Measurements from ENCODE around the gene SH2D1B. TPM values are rescaled to one million over a fixed set of nuclear protein-coding genes. Genes with fewer than 3 reads are reported as not detected.

SH2D1B gene
- total RNA-seq, 4 donors from 2014 or later = not detected

GRCh38 chr1:162370161-162370560 is 41.8 kb downstream of the SH2D1B start:
- WGBS, 2 donors = 90 to 94% methylated on average over 1 of the region's 1 CpG
- no peak for TF ChIP-seq CTCF (IDR thresholded peaks at IDR 0.05)
- TF ChIP-seq EP300 (IDR thresholded peaks at IDR 0.05) = no peak
- TF ChIP-seq POLR2A (IDR thresholded peaks at IDR 0.05) = no peak

GRCh38 chr1:162369571-162369970 is 42.4 kb downstream of the SH2D1B start:
- Histone ChIP-seq H3K36me3 (peaks cover 0 to 21% (median 0%) of the 10 kb centered on the region in 3 donors), H3K27ac (no peak overlapping the region), H3K27me3 (no peaks in the 10 kb centered on the region), H3K9me3 (no peaks in the 10 kb centered on the region), H3K4me3 (no peak overlapping the region), H3K4me1 (peaks cover 0 to 10% (median 0%) of the 10 kb centered on the region in 4 donors)
- TF ChIP-seq EP300 (IDR thresholded peaks at IDR 0.05) (no peak), CTCF (IDR thresholded peaks at IDR 0.05) (no peak), POLR2A (IDR thresholded peaks at IDR 0.05) (no peak)
- no peak for DNase-seq (ENCODE audit: low spot score in 2 of 2)
- 84 to 92% methylated on average over 7 of the region's 7 CpGs for WGBS, 2 donors

More at GRCh38 chr1:162370161-162370560, 41.8 kb downstream of the SH2D1B start:
- H3K4me1 ChIP-seq = peaks cover 0 to 10% (median 0%) of the 10 kb centered on the region in 4 donors
- peaks cover 0 to 21% (median 0%) of the 10 kb centered on the region in 3 donors for H3K36me3 ChIP-seq
- H3K27me3 ChIP-seq = no peaks in the 10 kb centered on the region
- no peak overlapping the region for H3K27ac ChIP-seq
- no peak for DNase-seq (ENCODE audit: low spot score in 2 of 2)
- no peak overlapping the region for H3K4me3 ChIP-seq
- H3K9me3 ChIP-seq = no peaks in the 10 kb centered on the region

- no peak for TF ChIP-seq EP300 (IDR thresholded peaks at IDR 0.05)
- TF ChIP-seq CTCF (IDR thresholded peaks at IDR 0.05) = no peak
- TF ChIP-seq POLR2A (IDR thresholded peaks at IDR 0.05) = no peak
- peaks cover 0 to 10% (median 0%) of the 10 kb centered on the region in 4 donors for H3K4me1 ChIP-seq
- 61 to 62% methylated on average over 4 of the region's 4 CpGs for WGBS, 2 donors
- DNase-seq (ENCODE audit: low spot score in 2 of 2) = no peak
- H3K36me3 ChIP-seq = peaks cover 0 to 14% (median 0%) of the 10 kb centered on the region in 3 donors
- no peak overlapping the region for H3K27ac ChIP-seq
- H3K9me3 ChIP-seq = no peaks in the 10 kb centered on the region
- no peaks in the 10 kb centered on the region for H3K27me3 ChIP-seq
- no peak overlapping the region for H3K4me3 ChIP-seq
Observed at GRCh38 chr1:162368451-162368850, 43.5 kb downstream of the SH2D1B start.

GRCh38 chr1:162367772-162368171 is 44.2 kb downstream of the SH2D1B start:
- Histone ChIP-seq H3K36me3 (peaks cover 0 to 14% (median 0%) of the 10 kb centered on the region in 3 donors), H3K27ac (no peak overlapping the region)
- no peak for DNase-seq (ENCODE audit: low spot score in 2 of 2)

More at GRCh38 chr1:162367772-162368171, 44.2 kb downstream of the SH2D1B start:
- Histone ChIP-seq H3K9me3 (no peaks in the 10 kb centered on the region), H3K27me3 (no peaks in the 10 kb centered on the region), H3K4me3 (peak overlapping the region in 1 of 4 donors; percentile 51), H3K4me1 (peaks cover 0 to 10% (median 0%) of the 10 kb centered on the region in 4 donors)
- WGBS, 2 donors = 92 to 93% methylated on average over 10 of the region's 10 CpGs
- TF ChIP-seq EP300 (IDR thresholded peaks at IDR 0.05) (no peak), POLR2A (IDR thresholded peaks at IDR 0.05) (no peak), CTCF (IDR thresholded peaks at IDR 0.05) (no peak)

Data from tibial nerve (tissue), 4 donors.